SU-DHL-6 (cell line): Measurements from ENCODE around the gene PHF20.
"Not testable (repeated sequence)": the region's sequence is repeated elsewhere in the genome, so short reads cannot be mapped to it uniquely, and the experiment has no call there.

Experiments
- H2AFZ ChIP-seq: fragments of 200-600 bp; sonication (generic); 2 replicates; pipeline ENCODE4 v1.6.1; 2014; ENCODE audit warnings: low read depth, mild to moderate bottlenecking, moderate library complexity, mixed read lengths, antibody characterized with exemption, low read length; ENCODE audit not compliant: severe bottlenecking
- H3F3A ChIP-seq: fragments of 200-600 bp; shearing (Covaris generic); 2 replicates; pipeline ENCODE4 v1.6.0; 2016; ENCODE audit warnings: antibody characterized with exemption, mild to moderate bottlenecking; ENCODE audit not compliant: insufficient read depth
- H3K27ac ChIP-seq: fragments of 200-600 bp; sonication (generic); 2 replicates; pipeline ENCODE4 v1.5.1; 2016; ENCODE audit warnings: low read depth, mild to moderate bottlenecking, low read length, moderate library complexity, mixed read lengths
- H3K27me3 ChIP-seq: fragments of 200-600 bp; sonication (generic), shearing (Covaris generic); 2 replicates; pipeline ENCODE4 v1.6.0; 2014; ENCODE audit warnings: mild to moderate bottlenecking, low read length
- H3K36me3 ChIP-seq: fragments of 200-600 bp; sonication (generic); 2 replicates; pipeline ENCODE4 v1.6.1; 2014; ENCODE audit warnings: mild to moderate bottlenecking, low read length, mixed read lengths
- H3K4me2 ChIP-seq: fragments of 300-600, 200-600 bp; shearing (Covaris generic), sonication (generic); 2 replicates; pipeline ENCODE4 v1.6.0; 2014; ENCODE audit warnings: low read length, low read depth, mild to moderate bottlenecking; ENCODE audit not compliant: poor library complexity, severe bottlenecking
- H3K4me3 ChIP-seq: fragments of 200-600 bp; sonication (generic); 2 replicates; pipeline ENCODE4 v1.5.1; 2014; ENCODE audit warnings: antibody characterized with exemption, low read length, mild to moderate bottlenecking, mixed read lengths; ENCODE audit not compliant: insufficient read depth, poor library complexity, severe bottlenecking
- H3K79me2 ChIP-seq: fragments of 200-600 bp; sonication (generic); 2 replicates; pipeline ENCODE4 v1.6.1; 2014; ENCODE audit warnings: mild to moderate bottlenecking, low read length, moderate library complexity; ENCODE audit not compliant: insufficient read depth
- H3K9ac ChIP-seq: fragments of 200-600 bp; sonication (generic); 2 replicates; pipeline ENCODE4 v1.7.0; 2014; ENCODE audit warnings: mild to moderate bottlenecking, low read length
- H3K9me2 ChIP-seq: fragments of 200-600 bp; sonication (generic); replicated peaks from 2 replicates; pipeline ENCODE4 v1.6.1; 2014; ENCODE audit warnings: low read length; ENCODE audit not compliant: insufficient read depth
- H3K9me3 ChIP-seq: fragments of 200-600 bp; sonication (generic); 2 replicates; pipeline ENCODE4 v1.6.1; 2014; ENCODE audit warnings: low read length, mixed read lengths; ENCODE audit not compliant: insufficient read depth
- H4K20me1 ChIP-seq: fragments of 200-600 bp; sonication (generic); 2 replicates; pipeline ENCODE4 v1.6.1; 2014; ENCODE audit warnings: low read depth, mild to moderate bottlenecking, antibody characterized with exemption, low read length, moderate library complexity, mixed read lengths
- EZH2phosphoT487 ChIP-seq: fragments of 200-600 bp; sonication (generic), shearing (Covaris generic); conservative IDR thresholded peaks from 2 replicates; pipeline ENCODE4 v1.6.1; 2018; ENCODE audit warnings: mild to moderate bottlenecking, antibody characterized with exemption, low read length, moderate library complexity, mixed read lengths
- TF ChIP-seq, protein P1 (sequence below): fragments of 200-600 bp; sonication (generic); IDR thresholded peaks from one replicate; pipeline ENCODE4 v1.5.1; 2017; ENCODE audit warnings: antibody characterized with exemption, mild to moderate bottlenecking, low read length, moderate library complexity; ENCODE audit not compliant: insufficient read depth, poor library complexity, severe bottlenecking

Gene PHF20

DNA sequence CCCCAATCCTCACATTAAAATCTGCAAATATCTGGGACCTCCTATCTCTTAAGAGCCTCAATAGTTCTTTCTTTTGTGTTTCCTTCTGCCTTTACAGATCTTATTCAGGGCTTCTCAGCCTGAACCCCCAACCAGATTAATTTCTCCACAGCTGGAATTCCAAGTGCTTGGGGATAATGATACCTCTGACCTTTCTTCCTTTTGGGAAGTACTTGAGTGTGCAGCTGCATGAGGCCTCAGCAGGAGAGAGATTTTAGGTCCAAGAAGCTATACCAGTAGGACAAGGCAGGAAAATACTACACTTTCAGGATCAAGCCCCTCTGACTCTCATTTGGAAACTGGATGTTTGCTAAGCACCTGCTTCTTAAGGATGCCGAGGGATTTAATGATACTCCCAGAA is 2.6 kb downstream of the PHF20 start:
- no peaks in the 10 kb centered on the region for H3K27me3 ChIP-seq
- H3K9me2 ChIP-seq, result no peaks in the 10 kb centered on the region
- no peak overlapping the region for H3K27ac ChIP-seq
- TF ChIP-seq, protein P1, sequence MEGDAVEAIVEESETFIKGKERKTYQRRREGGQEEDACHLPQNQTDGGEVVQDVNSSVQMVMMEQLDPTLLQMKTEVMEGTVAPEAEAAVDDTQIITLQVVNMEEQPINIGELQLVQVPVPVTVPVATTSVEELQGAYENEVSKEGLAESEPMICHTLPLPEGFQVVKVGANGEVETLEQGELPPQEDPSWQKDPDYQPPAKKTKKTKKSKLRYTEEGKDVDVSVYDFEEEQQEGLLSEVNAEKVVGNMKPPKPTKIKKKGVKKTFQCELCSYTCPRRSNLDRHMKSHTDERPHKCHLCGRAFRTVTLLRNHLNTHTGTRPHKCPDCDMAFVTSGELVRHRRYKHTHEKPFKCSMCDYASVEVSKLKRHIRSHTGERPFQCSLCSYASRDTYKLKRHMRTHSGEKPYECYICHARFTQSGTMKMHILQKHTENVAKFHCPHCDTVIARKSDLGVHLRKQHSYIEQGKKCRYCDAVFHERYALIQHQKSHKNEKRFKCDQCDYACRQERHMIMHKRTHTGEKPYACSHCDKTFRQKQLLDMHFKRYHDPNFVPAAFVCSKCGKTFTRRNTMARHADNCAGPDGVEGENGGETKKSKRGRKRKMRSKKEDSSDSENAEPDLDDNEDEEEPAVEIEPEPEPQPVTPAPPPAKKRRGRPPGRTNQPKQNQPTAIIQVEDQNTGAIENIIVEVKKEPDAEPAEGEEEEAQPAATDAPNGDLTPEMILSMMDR, result no peak
- no peak for TF ChIP-seq EZH2phosphoT487
- no peaks in the 10 kb centered on the region for H3K36me3 ChIP-seq
- no peaks in the 10 kb centered on the region; the same call in 1 of the 2 replicates for H4K20me1 ChIP-seq
- H3K9ac ChIP-seq, result no peak overlapping the region
- H3K79me2 ChIP-seq, result peaks cover 69% of the 10 kb centered on the region
- H3K4me3 ChIP-seq, result no peak overlapping the region
- H2AFZ ChIP-seq, result no peak overlapping the region
- no peaks in the 10 kb centered on the region for H3K9me3 ChIP-seq
- H3F3A ChIP-seq, result peaks cover 22% of the 10 kb centered on the region
- peak overlapping the region; percentile 1 for H3K4me2 ChIP-seq

DNA sequence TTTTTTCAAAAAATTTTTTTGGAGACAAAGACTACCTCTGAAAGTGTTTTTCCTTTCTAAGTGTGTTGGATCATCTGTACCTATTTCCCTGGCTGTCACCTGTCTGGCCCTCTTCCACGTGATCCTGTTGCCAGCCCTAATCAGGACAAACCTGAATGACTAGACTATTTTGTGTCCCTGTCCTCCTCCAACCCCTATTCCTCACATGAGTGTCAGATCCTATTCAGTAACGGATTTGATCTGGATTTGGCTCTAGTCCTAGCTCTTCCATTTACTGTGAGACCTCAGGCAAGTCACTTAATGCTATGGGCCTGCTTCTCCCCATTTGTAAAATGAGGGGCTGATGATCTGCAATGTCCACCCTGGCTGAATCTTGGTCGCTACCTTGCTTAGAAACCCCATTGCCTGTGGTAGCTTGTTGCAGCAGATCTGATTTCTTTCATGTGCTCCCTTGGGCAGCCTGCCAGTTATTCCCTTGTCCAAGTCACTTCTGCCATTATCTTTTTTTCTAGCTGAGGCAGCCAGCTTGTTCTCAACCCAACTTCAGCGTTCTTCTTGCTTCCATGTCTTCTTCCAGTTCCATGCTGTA is 4.8 kb downstream of the PHF20 start:
- peaks cover 12% of the 10 kb centered on the region for H3F3A ChIP-seq
- no peak overlapping the region for H2AFZ ChIP-seq
- peaks cover 82% of the 10 kb centered on the region for H3K79me2 ChIP-seq
- no peaks in the 10 kb centered on the region; the same call in 1 of the 2 replicates for H4K20me1 ChIP-seq
- no peaks in the 10 kb centered on the region for H3K36me3 ChIP-seq
- no peak overlapping the region for H3K4me3 ChIP-seq
- H3K27ac ChIP-seq, result no peak overlapping the region
- no peaks in the 10 kb centered on the region for H3K9me2 ChIP-seq
- H3K4me2 ChIP-seq, result no peak overlapping the region
- no peaks in the 10 kb centered on the region for H3K27me3 ChIP-seq
- TF ChIP-seq, protein P1, result no peak
- no peak for TF ChIP-seq EZH2phosphoT487
- no peak overlapping the region for H3K9ac ChIP-seq
- H3K9me3 ChIP-seq, result no peaks in the 10 kb centered on the region

DNA sequence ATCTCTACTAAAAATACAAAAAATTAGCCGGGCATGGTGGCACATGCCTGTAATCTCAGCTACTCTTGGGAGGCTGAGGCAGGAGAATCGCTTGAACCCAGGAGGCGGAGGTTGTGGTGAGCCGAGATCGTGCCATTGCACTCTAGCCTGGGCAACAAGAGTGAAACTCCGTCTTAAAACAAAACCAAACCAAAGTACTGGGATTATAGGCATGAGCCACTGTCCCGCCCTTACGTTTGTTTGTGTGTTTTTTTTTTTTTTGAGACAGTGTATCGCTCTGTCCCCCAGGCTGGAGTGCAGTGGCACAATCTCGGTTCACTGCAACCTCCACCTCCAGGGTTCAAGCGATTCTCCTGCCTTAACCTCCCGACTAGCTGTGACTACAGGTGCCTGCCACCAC is 12.0 kb downstream of the PHF20 start:
- H3K4me2 ChIP-seq, H3F3A ChIP-seq, H3K9me3 ChIP-seq, H4K20me1 ChIP-seq, H3K4me3 ChIP-seq, H3K9me2 ChIP-seq, H3K27ac ChIP-seq, H3K9ac ChIP-seq, H2AFZ ChIP-seq, H3K36me3 ChIP-seq, H3K27me3 ChIP-seq: not testable (repeated sequence)
- H3K79me2 ChIP-seq, result peaks cover 66% of the 10 kb centered on the region

DNA sequence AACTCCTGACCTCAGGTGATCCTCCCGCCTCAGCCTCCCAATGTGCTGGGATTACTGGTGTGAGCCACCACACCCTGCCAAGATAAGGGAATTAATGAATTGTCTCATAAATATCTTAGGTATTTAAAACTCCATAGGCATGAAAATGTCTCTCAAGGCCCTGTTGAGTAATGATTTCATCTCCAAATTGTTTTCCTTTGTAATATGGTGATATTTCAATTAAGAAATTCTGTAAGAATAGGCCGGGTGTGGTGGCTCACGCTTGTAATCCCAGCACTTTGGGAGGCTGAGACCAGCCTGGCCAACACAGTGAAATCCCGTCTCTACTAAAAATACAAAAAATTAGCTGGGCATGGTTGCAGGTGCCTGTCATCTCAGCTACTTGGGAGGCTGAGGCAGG is 13.7 kb downstream of the PHF20 start:
- H3K27me3 ChIP-seq, H3K27ac ChIP-seq, H3K9ac ChIP-seq, H3K9me2 ChIP-seq, H4K20me1 ChIP-seq, H2AFZ ChIP-seq, H3K36me3 ChIP-seq, H3F3A ChIP-seq, H3K4me2 ChIP-seq, H3K9me3 ChIP-seq, H3K4me3 ChIP-seq: not testable (repeated sequence)
- peaks cover 60% of the 10 kb centered on the region for H3K79me2 ChIP-seq
